ENCODE measurements around the gene SND1.

Gene SND1

DNA sequence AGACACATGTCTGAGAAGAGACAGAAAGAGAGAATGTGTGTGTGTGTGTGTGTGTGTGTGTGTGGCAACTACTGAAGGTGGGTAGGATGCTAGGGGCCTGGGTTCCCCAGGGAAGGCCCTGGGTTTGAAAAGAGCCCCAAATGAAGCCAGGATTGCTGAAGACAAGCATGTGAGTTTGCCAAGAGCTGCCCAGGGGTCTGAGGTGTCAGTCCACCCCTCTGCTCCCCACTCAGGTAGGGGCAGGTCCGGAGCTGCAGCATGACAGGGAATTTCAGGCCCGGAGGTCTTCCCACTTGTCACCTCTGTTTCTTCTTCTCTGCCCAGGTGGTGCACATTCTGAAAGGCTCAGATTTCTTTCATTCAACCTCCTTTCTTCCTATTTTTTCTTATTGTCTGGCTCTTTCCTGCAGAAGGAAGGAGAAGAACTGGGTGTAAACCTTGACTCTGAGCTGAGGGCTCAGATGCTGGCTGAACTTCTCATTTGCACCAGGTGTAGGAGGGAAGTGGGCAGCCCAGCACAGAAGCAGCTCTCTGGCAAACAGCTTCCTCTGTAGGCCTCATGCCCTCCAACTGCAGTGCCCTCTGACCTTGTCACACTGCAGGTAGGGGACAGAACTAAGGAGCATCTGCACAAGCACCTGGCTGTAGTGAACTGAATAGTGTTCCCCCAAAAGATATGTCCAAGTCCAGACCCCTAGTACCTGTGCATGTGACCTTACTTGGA lies 458.8 kb downstream of the SND1 start:
- DNase-seq = no peak

DNA sequence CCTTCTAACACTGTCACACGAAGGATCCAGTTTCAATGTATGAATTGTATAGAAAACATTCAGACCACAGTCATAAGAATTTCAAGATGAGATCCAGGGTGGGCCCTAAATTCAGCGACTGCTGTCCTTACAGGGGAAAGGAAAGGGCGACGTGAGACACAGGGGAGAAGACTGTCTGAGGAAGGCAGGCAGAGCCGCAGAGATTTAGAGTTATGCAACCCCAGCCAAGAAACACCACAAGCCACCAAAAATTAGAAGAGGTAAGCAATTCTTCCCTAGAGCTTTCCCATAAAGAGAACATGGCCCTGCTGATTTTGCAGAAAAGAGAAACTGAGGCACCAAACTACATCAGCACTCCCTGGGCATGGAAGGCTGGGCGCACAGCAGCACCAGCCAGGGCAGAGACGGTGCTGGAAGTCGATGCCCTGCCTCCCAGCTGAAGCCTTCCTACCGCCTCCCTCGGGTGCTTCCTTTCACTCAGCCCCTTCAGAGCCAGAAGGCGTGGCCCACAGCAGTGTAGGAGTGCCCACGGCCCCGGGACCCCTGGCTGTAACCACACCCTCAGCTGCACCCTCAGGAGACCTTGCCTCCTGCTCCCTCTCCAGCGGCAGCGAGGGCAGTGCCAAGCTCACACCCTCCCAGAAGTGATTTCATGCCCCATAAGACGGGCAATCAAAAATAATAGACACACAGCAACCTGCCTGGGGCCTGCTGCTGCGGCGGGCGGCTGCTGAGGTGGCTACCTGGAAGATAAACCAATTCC lies 460.2 kb downstream of the SND1 start:
- DNase-seq = no peak

DNA sequence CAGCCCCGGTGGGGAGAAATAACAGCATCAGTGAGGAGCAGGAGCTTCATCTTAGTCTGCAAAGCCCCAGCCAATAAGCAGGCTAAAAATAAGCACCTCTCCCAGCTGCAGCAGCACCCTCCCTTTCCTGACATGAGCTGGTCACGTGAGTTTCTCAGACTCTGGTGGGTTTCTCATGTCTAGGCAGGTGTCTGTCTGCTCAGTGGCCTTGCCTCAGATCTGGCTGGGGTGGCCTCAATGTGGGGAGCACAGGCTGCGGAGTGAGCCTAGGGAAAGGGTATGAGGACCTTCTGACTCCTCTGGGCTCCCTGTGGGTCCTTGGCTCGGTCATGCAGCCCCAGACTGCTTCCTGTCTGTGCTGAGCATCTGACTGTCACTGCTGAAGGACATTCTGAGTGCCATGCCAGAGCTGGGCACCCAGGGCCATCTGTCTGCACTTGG lies 460.8 kb downstream of the SND1 start:
- DNase-seq = no peak

DNA sequence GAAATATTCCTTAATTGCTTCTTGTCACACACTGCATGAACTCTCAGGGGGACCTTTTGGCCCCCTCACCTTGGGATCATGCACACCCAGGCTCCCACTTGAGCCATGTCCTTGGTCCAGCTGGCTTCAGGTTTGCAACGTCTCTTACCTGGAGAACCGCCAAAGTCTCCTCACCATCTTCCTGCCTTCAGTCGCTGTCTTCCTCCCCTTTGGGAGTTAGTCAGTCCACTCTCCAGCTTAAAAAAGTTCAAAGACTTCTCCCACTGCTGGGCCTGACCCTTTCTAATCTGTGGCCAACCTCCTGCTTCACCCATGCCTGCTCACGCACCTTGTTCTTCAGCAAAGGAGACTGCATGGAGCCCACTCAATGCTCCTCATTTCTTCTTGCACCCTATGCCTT lies 461.8 kb downstream of the SND1 start:
- no peak for DNase-seq

DNA sequence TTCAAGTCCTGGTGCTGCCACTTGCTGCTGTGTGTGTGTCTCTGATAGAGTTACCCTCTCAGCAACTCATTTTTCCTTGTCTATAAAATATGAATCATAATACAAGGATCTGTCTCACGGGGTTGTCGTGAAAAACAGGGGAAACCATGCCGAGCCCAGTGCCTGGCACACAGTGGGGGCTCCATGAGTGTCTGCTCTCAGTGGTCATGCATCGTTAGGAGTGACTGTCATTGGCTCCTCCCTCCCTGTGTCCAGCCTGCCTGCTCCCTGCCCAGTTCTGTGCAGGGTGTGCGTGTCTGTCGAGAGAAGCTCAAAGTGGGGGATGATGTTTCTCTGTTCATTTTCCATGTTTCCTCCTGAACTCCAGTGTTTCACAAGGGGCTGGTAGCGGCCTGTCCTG lies 462.8 kb downstream of the SND1 start:
- DNase-seq = no peak

DNA sequence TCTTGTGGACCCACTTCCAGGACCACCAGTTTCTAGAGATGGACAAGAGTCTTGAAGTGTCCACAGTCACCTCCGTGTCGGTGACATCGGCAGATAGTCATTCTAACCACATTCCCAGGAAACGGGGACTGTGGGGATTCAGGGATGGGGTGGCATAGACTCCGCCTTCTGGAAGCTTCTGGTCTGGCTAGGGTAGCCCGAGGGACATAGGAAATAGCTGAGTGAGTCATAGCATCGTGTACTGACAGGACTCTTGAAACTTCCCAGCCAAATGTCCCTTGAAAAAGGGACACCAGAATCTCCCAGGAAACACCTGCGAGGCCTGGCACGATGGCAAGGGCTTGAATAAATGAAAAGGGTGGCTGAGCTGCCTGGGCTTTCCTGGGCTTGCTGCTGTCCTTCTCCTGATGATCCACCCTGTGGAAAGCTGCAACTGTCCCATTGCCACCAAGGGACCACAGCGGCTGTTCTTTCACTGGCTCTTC lies 463.4 kb downstream of the SND1 start:
- DNase-seq = no peak

DNA sequence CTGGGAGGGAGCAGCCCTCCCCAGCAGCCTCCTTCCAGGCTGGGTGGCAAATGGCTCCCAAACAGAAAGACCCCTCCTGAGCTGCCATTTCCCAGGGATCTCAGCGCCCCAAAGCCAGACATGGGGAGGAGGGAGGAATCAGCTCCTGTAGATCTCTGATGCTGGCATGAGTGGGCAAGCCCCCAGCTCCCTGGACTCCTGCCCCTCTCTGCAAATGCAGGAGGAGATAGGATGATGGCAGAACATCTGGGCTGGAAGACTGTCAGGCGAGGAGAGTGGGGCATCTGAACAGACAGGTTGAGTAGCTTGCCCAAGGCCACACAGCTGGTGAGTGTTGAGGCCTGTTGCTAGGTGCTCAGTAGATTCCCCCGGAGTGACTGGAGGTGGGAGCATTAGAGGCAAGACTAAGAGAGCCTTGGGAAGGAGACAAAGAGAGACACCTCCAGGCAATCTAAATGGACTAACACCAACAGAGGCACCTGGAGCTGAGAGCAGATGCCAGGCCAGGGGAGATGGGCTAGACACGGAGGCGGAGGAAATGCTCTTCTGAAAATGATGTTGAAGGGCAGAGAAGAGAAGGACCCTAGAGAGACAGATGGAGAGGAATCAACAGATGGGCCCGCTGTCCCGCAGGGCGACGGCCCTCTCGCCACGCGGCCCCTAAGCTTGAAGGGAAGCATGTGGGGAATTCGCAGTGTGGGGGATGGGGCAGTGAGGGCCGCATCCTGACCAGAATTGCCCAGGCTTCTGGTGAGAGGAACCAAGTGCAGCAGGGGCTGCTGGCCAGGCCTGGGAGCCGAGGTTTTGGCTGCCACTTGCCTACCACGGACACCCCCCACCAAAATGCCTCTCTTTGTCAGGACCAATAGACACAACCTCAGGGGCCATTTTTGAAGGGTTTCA lies 464.1 kb downstream of the SND1 start:
- no peak for DNase-seq

DNA sequence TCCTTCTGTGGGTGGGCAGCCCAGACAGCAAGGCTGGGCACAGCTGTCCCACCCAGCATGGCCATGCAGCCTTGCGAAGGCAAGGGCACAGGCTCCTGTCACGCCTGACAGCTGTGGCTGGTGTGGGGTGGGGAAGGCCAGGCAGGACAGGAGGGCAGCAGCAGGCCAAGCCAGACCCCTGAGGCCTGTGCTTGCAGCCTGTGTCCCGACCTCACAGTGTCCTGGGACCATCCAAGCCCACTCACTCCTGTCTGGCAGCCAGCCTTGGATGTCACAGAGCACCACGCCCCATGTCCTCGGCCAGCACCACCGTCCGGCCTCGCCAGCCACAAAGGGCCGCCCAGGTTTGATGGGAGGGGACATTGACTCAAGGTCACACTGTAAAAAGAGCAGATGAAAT lies 464.7 kb downstream of the SND1 start:
- DNase-seq = no peak

DNA sequence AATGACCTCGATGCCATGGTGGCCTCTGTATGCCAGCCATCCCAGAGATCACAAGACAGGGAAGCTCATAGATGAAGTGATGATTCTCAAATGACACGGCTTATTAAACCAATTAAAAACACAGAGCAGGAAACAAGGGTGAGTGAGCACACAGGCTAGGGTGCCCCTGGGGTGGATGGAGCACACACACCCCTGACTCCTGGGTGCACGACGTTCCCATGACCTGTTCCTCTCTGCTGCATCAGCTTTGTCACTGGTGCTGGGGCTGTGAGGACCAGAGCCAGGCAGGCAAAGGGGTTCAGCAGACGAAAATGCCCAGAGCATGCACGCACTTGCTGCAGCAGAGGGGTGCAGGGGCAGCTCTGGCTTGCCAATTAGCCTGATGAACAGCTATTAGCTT lies 465.7 kb downstream of the SND1 start:
- DNase-seq = no peak

DNA sequence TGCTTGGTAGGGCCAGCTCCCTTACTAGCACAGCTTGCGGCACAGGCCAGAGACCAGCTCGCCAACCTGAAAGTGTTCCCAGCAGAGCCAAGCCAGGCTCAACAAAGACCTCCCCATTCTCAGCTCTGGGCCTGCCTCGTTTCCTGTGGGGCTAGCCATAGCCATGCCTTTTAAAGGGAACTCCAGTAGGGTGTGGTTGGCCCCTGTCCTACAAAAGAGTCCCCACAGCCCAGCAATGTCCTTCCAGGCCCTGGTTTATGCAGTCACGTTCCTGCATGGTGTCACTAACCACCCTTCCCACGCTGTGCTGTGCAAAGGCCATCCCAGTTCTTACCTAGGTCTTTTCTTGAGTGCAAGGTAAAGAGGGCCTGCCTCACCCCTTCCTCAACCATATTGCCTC lies 467.0 kb downstream of the SND1 start:
- no peak for DNase-seq

DNA sequence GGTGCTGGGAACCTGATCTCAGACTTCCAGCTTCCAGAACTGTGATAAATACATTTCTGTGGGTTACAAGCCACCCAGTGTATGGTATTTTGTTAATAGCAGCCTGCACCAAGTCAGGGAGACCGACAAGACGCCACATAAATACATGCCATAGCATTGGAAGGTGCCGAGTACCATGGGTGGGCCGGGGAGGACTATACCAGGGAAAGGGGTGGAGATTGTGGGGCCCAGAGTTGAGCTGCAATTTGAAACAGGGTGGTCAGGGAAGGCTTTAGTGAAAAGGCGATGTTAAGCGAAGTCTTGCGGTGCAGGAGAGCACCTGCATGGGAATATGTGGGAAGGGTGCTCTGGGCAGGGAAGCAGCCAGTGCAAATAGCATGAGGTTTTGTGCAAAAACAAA lies 468.1 kb downstream of the SND1 start:
- DNase-seq = no peak

DNA sequence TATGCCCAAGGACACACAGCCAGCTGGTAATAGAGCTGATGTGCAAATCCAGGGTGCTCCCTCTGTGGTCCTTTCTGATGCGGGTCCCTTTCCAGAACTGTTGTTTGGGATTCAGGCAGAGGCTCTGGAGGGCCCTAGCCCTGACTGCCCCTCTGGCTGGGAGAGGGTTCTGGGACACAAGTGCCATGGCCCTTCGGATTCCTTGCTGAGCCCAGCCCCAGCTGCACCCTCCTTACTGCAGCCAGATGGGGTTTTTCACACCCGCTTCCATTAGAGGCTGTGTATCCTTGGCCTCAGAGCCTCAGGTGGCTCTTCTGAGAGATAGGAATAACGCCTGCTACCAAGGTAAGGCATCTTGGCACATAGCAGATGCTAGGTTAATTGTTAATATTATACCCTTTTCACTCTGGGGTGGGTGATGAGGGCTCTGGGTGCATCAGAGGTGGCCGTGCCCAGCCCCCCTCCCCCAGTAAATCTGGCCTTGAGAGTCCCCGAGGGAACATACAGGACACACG lies 469.0 kb downstream of the SND1 start:
- no peak for DNase-seq

DNA sequence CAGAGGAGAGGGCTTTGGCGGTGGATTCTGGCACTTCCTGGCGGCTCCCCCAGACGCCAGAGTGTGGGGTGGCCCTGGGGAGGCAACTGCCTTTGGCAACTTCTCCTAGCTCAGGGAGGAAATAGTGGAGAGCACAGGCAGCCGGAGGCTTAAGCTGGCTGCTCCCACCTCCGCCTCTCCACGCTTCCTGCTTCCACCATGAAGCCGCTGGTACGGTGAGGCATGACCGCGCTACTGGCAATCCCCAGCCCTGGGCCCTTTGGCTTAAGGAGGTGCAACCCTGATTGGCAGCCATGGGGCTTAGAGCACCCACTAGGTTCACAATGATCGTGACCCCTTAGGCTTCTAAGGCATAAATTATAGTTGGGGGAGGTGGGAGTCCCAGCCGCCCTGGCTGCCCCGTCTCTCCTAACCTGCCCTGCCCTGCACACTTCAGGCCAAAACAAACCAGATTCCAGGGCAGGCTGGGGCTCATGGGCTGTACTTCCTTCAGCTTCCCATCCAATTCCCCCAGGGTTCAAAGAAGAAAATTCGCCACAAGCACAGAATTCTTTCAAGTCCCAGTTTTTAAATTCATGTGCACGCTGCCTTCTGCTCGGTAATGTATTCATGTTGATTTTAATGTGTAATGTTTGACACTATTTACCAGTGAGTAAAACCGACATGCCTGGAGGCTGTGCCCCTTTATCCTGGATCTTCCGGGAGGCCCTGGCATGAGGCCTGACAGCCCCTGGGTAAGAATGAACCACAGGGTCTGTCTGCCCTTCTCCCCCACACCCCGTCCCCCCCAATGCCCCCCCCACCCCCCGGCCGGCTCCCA lies 469.9 kb downstream of the SND1 start:
- peak; percentile 39 for DNase-seq

DNA sequence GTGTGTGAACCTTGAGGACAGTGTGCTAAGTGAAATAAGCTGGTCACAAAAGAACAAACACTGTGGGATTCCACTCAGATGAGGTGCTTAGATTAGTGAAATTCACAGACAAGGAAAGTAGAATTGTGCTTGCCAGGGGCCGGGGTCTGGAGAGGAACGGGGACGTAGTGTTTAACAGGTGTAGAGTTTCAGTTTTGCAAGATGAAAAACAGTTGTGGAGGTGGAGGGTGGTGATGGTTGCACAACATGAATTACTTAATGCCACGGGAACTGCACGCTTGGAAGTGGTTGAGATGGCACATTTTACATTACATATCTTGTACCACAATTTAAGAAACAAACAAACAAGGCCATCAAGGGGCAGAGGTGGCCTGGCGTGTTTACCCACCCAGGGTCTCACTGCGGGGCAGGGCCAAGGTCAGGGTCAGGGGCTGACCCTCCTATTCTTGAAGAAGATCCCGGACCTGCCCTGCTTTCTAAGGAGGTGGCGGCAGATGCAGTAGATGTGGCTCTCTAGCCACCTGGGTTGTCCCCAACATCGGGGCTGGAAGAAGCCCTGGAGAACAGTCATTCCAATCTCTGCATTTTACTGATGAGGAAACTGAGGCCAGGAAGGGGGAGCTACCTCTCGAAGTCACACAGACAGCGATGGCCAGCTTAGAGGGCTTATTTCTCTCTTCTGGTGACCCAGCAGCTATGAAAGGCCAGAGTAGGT lies 470.7 kb downstream of the SND1 start:
- no peak for DNase-seq

DNA sequence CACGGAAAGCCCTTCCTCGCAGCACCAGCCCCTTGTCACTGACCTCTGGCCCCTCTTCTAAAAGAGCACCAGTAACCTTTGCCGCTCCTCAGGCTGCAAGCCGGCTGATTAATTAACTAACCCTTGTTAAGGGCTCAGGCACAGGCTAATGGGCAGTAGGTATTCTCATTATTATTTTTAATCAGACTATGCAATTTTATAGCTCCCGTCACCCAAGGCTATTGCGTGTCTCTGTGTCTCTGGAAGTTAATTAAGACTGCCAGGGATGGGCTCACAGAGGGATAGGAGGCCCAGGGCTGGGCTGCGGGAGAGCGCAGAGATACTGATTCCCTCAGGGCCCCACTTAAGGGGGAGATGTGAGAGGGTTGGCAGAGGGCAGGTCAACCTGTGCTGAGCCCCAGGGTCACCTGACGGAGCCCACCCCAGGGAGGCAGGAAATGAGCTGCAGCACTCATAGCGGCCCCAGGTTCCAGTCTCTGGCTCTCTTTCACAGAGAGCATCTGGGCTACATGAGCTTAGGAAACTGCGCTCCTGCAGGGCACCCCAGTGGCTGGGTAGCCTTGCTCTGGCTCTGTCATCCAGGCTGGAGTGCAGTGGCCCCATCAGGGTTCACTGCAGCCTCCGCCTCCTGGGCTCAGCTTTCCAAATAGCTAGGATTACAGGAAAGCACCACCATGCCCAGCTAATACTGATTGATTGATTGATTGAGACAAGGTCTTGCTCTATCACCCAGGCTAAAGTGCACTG lies 471.5 kb downstream of the SND1 start:
- DNase-seq = no peak

DNA sequence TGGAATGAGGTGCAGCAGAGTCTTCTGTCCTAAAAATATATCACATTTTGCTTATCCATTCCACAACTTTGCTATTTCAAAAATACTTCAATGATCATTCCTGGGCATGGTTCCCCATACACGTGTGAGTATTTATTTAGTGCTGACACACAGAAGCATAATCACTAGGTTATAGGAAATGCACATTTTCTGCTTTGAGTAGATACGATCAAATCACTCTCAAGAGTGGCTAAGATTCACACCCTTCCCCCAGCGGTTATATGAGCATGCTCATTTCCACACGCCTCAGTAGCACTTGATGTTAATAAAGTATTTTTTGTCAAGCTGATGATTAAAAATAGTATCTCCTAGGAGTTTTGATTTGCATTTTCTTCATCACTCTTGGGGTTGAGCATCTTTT lies 472.8 kb downstream of the SND1 start:
- no peak for DNase-seq

DNA sequence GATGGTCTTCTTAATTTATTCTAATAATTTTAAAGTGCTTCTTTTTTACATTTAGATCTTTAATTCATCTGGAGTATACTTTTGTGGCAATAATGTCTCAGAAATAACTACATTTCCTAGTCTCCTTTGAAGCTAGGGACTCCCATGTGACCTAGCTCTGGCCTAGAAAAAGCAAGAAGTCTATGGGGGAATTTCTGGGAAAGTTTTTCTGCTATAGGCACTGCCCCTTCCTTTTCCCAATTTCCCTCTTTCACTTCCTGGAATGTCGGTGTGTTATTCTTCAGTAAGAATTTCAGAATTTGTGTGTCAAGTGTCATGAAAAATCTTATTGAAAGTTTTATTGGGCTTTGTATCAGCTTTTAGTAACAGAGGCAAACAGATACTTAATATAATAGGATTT lies 473.8 kb downstream of the SND1 start:
- no peak for DNase-seq

DNA sequence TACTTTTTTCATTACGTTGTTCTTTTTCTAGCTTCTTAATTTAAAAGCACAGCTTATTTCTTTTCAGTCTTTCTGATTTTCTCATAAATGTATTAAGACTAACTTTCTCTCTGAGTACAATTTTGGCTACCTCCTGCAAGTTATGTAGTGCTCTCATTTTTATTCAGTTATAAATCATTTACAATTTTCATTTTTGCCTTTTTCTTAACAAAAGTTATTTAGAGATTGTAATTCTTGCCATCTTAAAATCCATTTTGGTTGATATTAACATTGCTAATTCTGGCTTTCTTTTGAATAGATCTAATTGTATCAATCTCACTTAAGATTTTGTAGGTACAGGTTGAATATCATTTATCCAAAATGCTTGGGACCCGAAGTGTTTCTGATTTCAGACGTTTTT lies 476.4 kb downstream of the SND1 start:
- DNase-seq = no peak

DNA sequence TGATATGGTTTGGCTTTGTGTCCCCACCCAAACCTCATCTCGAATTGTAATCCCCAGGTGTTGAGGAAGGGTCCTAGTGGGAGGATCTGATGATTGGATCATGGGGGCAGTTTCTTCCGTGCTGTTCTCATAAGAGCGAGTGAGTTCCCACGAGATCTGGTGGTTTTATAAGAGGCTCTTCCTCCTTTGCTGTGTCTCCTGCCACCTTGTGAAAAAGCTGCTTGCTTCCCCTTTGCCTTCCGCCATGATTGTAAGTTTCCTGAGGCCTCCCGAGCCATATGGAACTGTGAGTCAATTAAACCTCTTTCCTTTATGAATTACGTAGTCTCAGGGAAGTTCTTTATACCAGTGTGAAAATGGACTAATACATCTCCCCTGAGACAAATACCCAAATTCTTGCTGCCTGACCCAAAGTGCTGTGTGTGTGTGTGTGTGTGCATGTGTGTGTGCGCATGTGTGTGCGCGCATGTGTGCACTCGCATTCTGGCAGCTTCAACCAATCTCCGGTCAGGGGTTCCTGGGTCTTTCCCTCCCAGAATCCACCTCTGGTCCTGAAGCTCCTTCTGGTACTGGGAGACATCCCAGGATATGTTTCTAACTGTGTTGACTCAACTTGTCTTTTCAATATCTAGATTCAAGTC lies 477.4 kb downstream of the SND1 start:
- DNase-seq = no peak

DNA sequence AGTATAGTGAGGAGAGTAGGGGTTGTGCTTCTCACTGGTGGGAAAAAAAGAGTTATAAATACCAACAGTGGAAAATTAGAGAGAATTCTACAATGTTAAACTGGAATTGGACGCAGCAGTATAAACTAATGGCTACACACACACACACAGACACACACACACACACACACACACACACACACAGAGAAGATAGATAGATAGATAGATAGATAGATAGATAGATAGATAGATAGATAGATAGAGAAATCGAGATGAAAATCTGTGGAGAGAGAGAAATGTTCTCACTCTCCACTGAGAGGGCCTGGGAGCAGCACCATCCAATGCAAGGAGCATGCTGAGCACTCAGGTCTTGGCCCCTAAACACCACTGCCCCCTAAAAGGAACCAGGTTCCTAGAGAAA lies 479.1 kb downstream of the SND1 start:
- DNase-seq = no peak

Measured in CD4-positive, alpha-beta T cell treated with Interleukin-15 for 1 hour (primary cell).